ENCODE measurements around the gene MEF2C. TPM values are rescaled to one million over a fixed set of nuclear protein-coding genes. Genes with fewer than 3 reads are reported as not detected.

MEF2C gene
- total and polyA plus RNA-seq, 5 experiments from 2014 or later = 0.14 to 10.8 (median 0.48) TPM

- POLR2A ChIA-PET = interaction anchor here (0.7 kb wide), 1 partner anchor 224 kb away, joined by 3 read pairs; no protein-coding TSS in a partner anchor
- H3K4me1 Mint-ChIP-seq = peaks cover 13 to 46% (median 25%) of the 10 kb centered on the region in 4 donors
- H3K27ac Mint-ChIP-seq = peak overlapping the region in 1 of 10 donors; percentile 80
- no peaks in the 10 kb centered on the region for H3K9me3 Mint-ChIP-seq
- ATAC-seq = no peak
- H3K4me3 Mint-ChIP-seq = peak overlapping the region in 2 of 10 donors; percentile 93 to 95
- no peak for DNase-seq
- H3K27me3 Mint-ChIP-seq = peaks cover 28 to 56% (median 45%) of the 10 kb centered on the region in 5 donors
- no peaks in the 10 kb centered on the region for H3K36me3 Mint-ChIP-seq
Observed at GRCh38 chr5:88885002-88885401, 2.0 kb upstream of the MEF2C start.

DNA sequence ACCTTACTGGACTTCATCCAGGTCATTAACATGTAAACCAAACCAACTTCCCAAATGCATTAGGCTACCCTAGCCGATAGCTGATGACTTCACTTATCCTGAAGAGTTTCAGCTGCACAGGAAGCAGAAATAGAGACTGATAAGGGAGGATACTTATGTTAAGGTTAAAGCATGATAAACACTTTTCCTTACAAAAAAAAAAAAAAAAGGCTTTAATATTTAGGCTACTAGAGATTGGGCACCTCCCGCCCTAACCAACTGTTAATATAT, 1.6 kb upstream of the MEF2C start:
- peaks cover 28 to 52% (median 41%) of the 10 kb centered on the region in 5 donors for H3K27me3 Mint-ChIP-seq
- no peaks in the 10 kb centered on the region for H3K9me3 Mint-ChIP-seq
- peak overlapping the region in 2 of 10 donors; percentile 33 to 80 for H3K27ac Mint-ChIP-seq
- POLR2A ChIA-PET = interaction anchor here (0.7 kb wide), 1 partner anchor 224 kb away, joined by 3 read pairs; no protein-coding TSS in a partner anchor
- ATAC-seq (no peak), DNase-seq (no peak)
- no peaks in the 10 kb centered on the region for H3K36me3 Mint-ChIP-seq
- peak overlapping the region in 9 of 10 donors; percentile 48 to 95 (median 86) for H3K4me3 Mint-ChIP-seq
- peaks cover 13 to 47% (median 24%) of the 10 kb centered on the region in 4 donors for H3K4me1 Mint-ChIP-seq

DNA sequence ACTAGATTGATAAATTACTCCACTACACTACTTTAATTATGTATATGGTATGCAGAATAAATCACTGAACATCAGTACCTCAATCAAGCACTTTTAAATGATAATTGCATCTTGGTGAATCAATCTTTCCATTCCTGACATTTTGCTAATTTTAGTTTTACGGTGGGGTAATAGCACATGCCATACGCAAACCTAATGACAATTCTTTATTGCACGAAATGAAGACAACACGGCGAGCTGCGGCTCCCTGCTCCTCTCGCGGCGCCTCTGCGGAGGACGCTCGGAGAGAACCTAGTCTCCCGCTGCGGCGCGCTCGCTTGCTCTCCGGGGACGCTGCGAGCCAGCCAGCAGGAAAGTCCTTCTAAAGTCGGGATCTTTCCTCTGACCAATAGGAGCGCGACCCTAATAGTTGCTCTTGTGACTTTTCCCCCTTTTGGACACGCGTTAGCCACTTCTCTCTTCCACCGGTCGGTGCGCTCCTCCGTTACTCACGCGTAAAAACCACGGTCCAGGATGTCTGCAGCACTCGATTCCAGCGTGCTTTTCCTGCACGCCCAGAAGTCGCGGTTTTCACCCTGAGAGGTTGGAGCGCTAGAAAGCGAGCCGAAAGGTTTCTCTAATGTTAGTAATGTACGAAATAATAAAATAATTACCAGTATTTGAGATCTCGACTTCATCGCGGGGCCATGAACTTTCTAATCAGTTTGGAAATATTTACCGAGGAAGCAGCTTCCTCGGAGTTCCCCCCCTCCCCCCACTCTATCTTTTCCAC, 1.0 kb upstream of the MEF2C start:
- peaks cover 13 to 48% (median 23%) of the 10 kb centered on the region in 4 donors for H3K4me1 Mint-ChIP-seq
- H3K27ac Mint-ChIP-seq = peak overlapping the region in 3 of 10 donors; percentile 27 to 80 (median 33)
- DNase-seq = peak in 1 of 10 donors; percentile 11
- H3K4me3 Mint-ChIP-seq = peak overlapping the region; percentile 78 to 95 (median 87)
- ATAC-seq = peak; percentile 33
- no peaks in the 10 kb centered on the region for H3K36me3 Mint-ChIP-seq
- POLR2A ChIA-PET = no interaction called here
- H3K27me3 Mint-ChIP-seq = peaks cover 29 to 46% (median 35%) of the 10 kb centered on the region in 5 donors
- H3K9me3 Mint-ChIP-seq = no peaks in the 10 kb centered on the region

DNA sequence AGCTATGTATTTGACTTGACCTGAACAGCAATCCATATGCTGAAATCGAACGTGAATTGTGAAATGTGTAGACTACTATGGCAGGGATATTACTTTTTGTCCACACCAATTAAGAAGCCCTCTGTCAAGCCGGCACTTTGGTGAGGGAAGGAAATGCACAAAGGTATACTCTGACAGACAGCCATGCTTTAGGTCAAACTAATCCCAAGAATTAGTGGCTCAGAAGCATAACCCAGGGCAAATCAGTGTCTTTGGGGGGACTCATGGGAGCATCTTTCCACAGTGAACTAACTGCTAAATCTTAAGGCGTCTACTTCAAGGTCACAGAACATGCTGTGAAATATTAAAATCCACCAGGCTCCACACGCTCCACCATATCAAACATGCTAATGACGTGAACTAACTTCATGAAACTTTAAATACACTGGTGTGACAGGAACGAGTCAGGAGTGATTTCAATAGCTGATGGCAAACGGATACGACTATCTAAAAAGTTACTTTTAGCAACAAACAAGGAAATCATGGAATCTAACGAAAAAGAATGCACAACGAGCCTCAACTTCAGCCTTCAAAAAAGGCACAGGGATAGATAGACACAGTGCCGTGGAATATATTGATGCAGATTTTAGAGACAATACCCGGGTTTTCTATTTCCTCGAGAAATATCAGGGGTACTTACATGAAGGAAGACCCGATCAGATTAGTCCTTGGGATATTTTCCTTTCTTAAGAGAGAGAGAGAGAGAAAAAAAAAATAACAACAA, 527 bp downstream of the MEF2C start:
- ATAC-seq (no peak), DNase-seq (no peak)
- H3K4me1 Mint-ChIP-seq = peaks cover 13 to 50% (median 23%) of the 10 kb centered on the region in 4 donors
- no peaks in the 10 kb centered on the region for H3K36me3 Mint-ChIP-seq
- H3K9me3 Mint-ChIP-seq = no peaks in the 10 kb centered on the region
- H3K27me3 Mint-ChIP-seq = peaks cover 26 to 35% (median 31%) of the 10 kb centered on the region in 5 donors
- peak overlapping the region in 2 of 10 donors; percentile 23 to 80 for H3K27ac Mint-ChIP-seq
- POLR2A ChIA-PET = interaction anchor here (0.7 kb wide), 1 partner anchor 333 kb away, joined by 5 read pairs; no protein-coding TSS in a partner anchor
- H3K4me3 Mint-ChIP-seq = peak overlapping the region; percentile 78 to 95 (median 85)

- peak overlapping the region in 2 of 10 donors; percentile 44 to 95 for H3K4me3 Mint-ChIP-seq
- peaks cover 23 to 35% (median 30%) of the 10 kb centered on the region in 5 donors for H3K27me3 Mint-ChIP-seq
- ATAC-seq (no peak), DNase-seq (no peak)
- POLR2A ChIA-PET = no interaction called here
- no peaks in the 10 kb centered on the region for H3K9me3 Mint-ChIP-seq
- peak overlapping the region in 1 of 10 donors; percentile 56 for H3K27ac Mint-ChIP-seq
- H3K36me3 Mint-ChIP-seq = no peaks in the 10 kb centered on the region
- H3K4me1 Mint-ChIP-seq = peaks cover 13 to 52% (median 23%) of the 10 kb centered on the region in 4 donors
Observed at GRCh38 chr5:88881571-88881971, 1.4 kb downstream of the MEF2C start.

- Mint-ChIP-seq H3K27ac (no peak overlapping the region), H3K27me3 (peaks cover 21 to 32% (median 26%) of the 10 kb centered on the region in 5 donors), H3K36me3 (no peaks in the 10 kb centered on the region), H3K9me3 (no peaks in the 10 kb centered on the region), H3K4me1 (peaks cover 13 to 59% (median 23%) of the 10 kb centered on the region in 4 donors), H3K4me3 (peak overlapping the region in 1 of 10 donors; percentile 75)
- ATAC-seq = no peak
- DNase-seq = no peak
- POLR2A ChIA-PET = no interaction called here
Observed at GRCh38 chr5:88880201-88880600, 2.8 kb downstream of the MEF2C start.

GRCh38 chr5:88879724-88880123, 3.3 kb downstream of the MEF2C start:
- ATAC-seq (no peak), DNase-seq (no peak)
- Mint-ChIP-seq H3K27me3 (peaks cover 17 to 30% (median 26%) of the 10 kb centered on the region in 5 donors), H3K4me1 (peaks cover 13 to 55% (median 23%) of the 10 kb centered on the region in 4 donors), H3K4me3 (peak overlapping the region in 1 of 10 donors; percentile 75), H3K36me3 (no peaks in the 10 kb centered on the region), H3K27ac (peak overlapping the region in 1 of 10 donors; percentile 16), H3K9me3 (no peaks in the 10 kb centered on the region)
- POLR2A ChIA-PET = no interaction called here

DNA sequence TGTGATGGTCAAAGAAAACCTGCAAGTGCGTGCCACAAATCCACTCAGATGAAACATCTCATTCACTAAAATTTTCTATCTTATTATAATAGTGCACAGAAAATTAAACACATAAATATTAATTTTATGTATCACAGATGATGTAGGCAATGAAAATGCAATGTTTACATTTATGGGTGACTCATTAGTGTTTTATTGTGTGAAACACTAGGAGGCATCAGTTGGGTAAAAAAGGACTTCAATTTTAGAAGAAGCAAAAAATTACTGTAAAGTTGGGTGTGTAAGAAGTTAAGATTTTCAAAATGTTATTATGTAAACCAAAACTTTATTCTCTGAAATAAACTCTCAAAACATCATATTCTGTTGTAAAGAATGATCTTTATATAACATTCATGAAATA, 4.0 kb downstream of the MEF2C start:
- POLR2A ChIA-PET = no interaction called here
- H3K4me3 Mint-ChIP-seq = no peak overlapping the region
- no peaks in the 10 kb centered on the region for H3K36me3 Mint-ChIP-seq
- peaks cover 11 to 48% (median 16%) of the 10 kb centered on the region in 4 donors for H3K4me1 Mint-ChIP-seq
- DNase-seq (no peak), ATAC-seq (no peak)
- peaks cover 14 to 24% (median 20%) of the 10 kb centered on the region in 5 donors for H3K27me3 Mint-ChIP-seq
- H3K9me3 Mint-ChIP-seq = no peaks in the 10 kb centered on the region
- no peak overlapping the region for H3K27ac Mint-ChIP-seq

DNA sequence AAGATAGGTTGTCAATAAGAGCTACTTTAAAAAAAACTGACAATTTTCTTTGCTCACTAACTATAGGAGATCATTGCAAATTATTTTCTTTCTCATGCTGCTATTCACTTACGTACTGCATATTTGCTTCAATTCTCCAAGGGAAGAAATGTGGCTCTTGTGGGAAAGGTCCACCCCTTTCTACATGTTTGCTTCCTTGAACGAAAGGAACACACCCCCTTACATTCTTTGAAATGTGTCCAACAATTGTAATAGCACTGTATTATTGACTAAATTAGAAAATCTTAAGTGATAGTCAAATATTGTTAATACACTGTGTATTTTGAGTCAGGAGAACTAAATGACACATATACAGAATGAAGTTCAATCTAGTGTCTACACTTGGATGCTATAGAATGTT, 5.2 kb downstream of the MEF2C start:
- POLR2A ChIA-PET = no interaction called here
- Mint-ChIP-seq H3K4me1 (peaks cover 6 to 48% (median 7%) of the 10 kb centered on the region in 4 donors), H3K4me3 (peak overlapping the region in 1 of 10 donors; percentile 19), H3K9me3 (no peaks in the 10 kb centered on the region), H3K27ac (no peak overlapping the region), H3K27me3 (peaks cover 8 to 21% (median 13%) of the 10 kb centered on the region in 5 donors), H3K36me3 (no peaks in the 10 kb centered on the region)
- ATAC-seq (no peak), DNase-seq (no peak)

DNA sequence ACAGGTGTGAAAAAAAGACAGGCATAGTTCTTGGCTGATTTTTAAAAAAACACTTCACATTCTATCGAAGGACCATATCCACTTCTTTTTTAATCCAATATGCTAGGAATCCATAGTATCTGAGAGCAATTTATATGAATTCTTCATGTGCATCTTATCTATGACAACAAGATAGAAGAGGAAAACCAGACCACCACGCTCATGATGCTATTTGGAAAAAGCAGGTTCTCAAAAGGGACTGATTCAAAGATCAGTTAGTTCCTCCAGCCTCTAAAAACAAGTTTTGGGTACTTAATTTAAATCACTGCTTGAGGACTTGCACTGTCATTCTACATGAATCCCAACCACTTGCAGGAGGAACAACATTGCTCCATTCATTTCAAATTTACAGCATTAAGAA, 6.3 kb downstream of the MEF2C start:
- no peak overlapping the region for H3K4me3 Mint-ChIP-seq
- DNase-seq (no peak), ATAC-seq (no peak)
- H3K36me3 Mint-ChIP-seq = no peaks in the 10 kb centered on the region
- peaks cover 0 to 13% (median 7%) of the 10 kb centered on the region in 5 donors for H3K27me3 Mint-ChIP-seq
- peaks cover 0 to 41% (median 0%) of the 10 kb centered on the region in 4 donors for H3K4me1 Mint-ChIP-seq
- H3K27ac Mint-ChIP-seq = no peak overlapping the region
- POLR2A ChIA-PET = no interaction called here
- no peaks in the 10 kb centered on the region for H3K9me3 Mint-ChIP-seq

- DNase-seq (no peak), ATAC-seq (no peak)
- Mint-ChIP-seq H3K4me1 (peaks cover 0 to 41% (median 0%) of the 10 kb centered on the region in 4 donors), H3K27ac (no peak overlapping the region), H3K4me3 (peak overlapping the region in 1 of 10 donors; percentile 39), H3K9me3 (no peaks in the 10 kb centered on the region), H3K27me3 (peaks cover 0 to 13% (median 4%) of the 10 kb centered on the region in 5 donors), H3K36me3 (no peaks in the 10 kb centered on the region)
- POLR2A ChIA-PET = no interaction called here
Observed at GRCh38 chr5:88875341-88876234, 7.4 kb downstream of the MEF2C start.

GRCh38 chr5:88873447-88873846, 9.5 kb downstream of the MEF2C start:
- POLR2A ChIA-PET = no interaction called here
- Mint-ChIP-seq H3K4me1 (peaks cover 0 to 36% (median 0%) of the 10 kb centered on the region in 4 donors), H3K4me3 (no peak overlapping the region), H3K27me3 (peaks cover 0 to 10% (median 2%) of the 10 kb centered on the region in 5 donors), H3K27ac (no peak overlapping the region), H3K36me3 (no peaks in the 10 kb centered on the region), H3K9me3 (no peaks in the 10 kb centered on the region)
- DNase-seq (no peak), ATAC-seq (no peak)
